NOMO-1 (cell line): ENCODE data around the gene PTPA.

Source experiments
- DNase-seq, 2 experiments: peaks; one replicate each; lab custom pipeline; 2025; ENCODE audit not compliant: unreplicated experiment in 2 of 2; lab: John Stamatoyannopoulos, UW

Gene PTPA

GRCh38 chr9:129081388-129081904 is 29.8 kb upstream of the PTPA start:
- DNase-seq, result no peak

GRCh38 chr9:129084087-129084486 is 27.1 kb upstream of the PTPA start:
- no peak for DNase-seq

- DNase-seq, result no peak
These were observed 22.0 kb upstream of the PTPA start for GRCh38 chr9:129089246-129089645.

GRCh38 chr9:129093602-129094386 is 17.4 kb upstream of the PTPA start:
- DNase-seq, result no peak

- DNase-seq, result no peak
These were observed 16.6 kb upstream of the PTPA start for GRCh38 chr9:129094387-129095169.

- no peak for DNase-seq
These were observed 16.0 kb upstream of the PTPA start for GRCh38 chr9:129095170-129095667.

GRCh38 chr9:129095908-129096307 is 15.3 kb upstream of the PTPA start:
- DNase-seq, result no peak

GRCh38 chr9:129097671-129098306 is 13.4 kb upstream of the PTPA start:
- no peak for DNase-seq

- no peak for DNase-seq
These were observed 12.9 kb upstream of the PTPA start for GRCh38 chr9:129098328-129098727.

GRCh38 chr9:129100383-129101169 is 10.6 kb upstream of the PTPA start:
- DNase-seq, result no peak

- DNase-seq, result no peak
These were observed 9.9 kb upstream of the PTPA start for GRCh38 chr9:129101279-129101678.

- no peak for DNase-seq
These were observed 9.1 kb upstream of the PTPA start for GRCh38 chr9:129102095-129102525.

- DNase-seq, result peak in 1 of 2 experiments; percentile 3
These were observed 8.2 kb upstream of the PTPA start for GRCh38 chr9:129102791-129103594.

- DNase-seq, result no peak
These were observed 7.6 kb upstream of the PTPA start for GRCh38 chr9:129103595-129103965.

GRCh38 chr9:129104051-129104450 is 7.2 kb upstream of the PTPA start:
- no peak for DNase-seq

- no peak for DNase-seq
These were observed 5.1 kb upstream of the PTPA start for GRCh38 chr9:129105857-129106694.

- no peak for DNase-seq
These were observed 3.6 kb upstream of the PTPA start for GRCh38 chr9:129107651-129108050.

GRCh38 chr9:129108083-129108804 is 3.0 kb upstream of the PTPA start:
- no peak for DNase-seq
